Measurements from ENCODE around the gene PTPRG. TPM values are rescaled to one million over a fixed set of nuclear protein-coding genes. Genes with fewer than 3 reads are reported as not detected.

Gene PTPRG
- total RNA-seq, 4 donors from 2014 or later = 21.1 to 54.2 (median 30.6) TPM

- H3K9me3 ChIP-seq = no peaks in the 10 kb centered on the region
- in situ Hi-C loops (cut with MboI; ENCODE audit: low sequenced_read_pairs in 4 of 4) (loop anchor here in 1 of 4 donors (25.0 kb wide), 1 partner anchor 382 kb away; the partner anchor contains the start of gene PTPRG), intact Hi-C loops (cut with DNase I; ENCODE audit: low total_unique reads) (no loop called here)
- no peak for TF ChIP-seq POLR2A (IDR thresholded peaks at IDR 0.05)
- H3K4me3 ChIP-seq = no peak overlapping the region
- no peaks in the 10 kb centered on the region for H3K36me3 ChIP-seq
- peaks cover 26 to 40% of the 10 kb centered on the region in 2 donors for H3K4me1 ChIP-seq
- DNase-seq = no peak
- no peak for ATAC-seq
- H3K27ac ChIP-seq = no peak overlapping the region
- H3K27me3 ChIP-seq = no peaks in the 10 kb centered on the region
Measured at GRCh38 chr3:61944726-61945125, 383.4 kb downstream of the PTPRG start.

- TF ChIP-seq CTCF (IDR thresholded peaks at IDR 0.05 in 4 of 5, conservative IDR thresholded peaks at IDR 0.05 in 1 of 5) (no peak), POLR2A (IDR thresholded peaks at IDR 0.05) (no peak)
- DNase-seq (no peak), ATAC-seq (no peak)
- in situ Hi-C loops (cut with MboI; ENCODE audit: low sequenced_read_pairs in 4 of 4) (loop anchor here in 1 of 4 donors (25.0 kb wide), 1 partner anchor 383 kb away; the partner anchor contains the start of gene PTPRG), intact Hi-C loops (cut with DNase I; ENCODE audit: low total_unique reads) (no loop called here)
- Histone ChIP-seq H3K36me3 (no peaks in the 10 kb centered on the region), H3K9me3 (no peaks in the 10 kb centered on the region), H3K27me3 (no peaks in the 10 kb centered on the region), H3K4me1 (peaks cover 32 to 38% of the 10 kb centered on the region in 2 donors), H3K4me3 (no peak overlapping the region), H3K27ac (no peak overlapping the region)
Measured at GRCh38 chr3:61945657-61946056, 384.3 kb downstream of the PTPRG start.

GRCh38 chr3:61946570-61947324 lies 385.4 kb downstream of the PTPRG start:
- no peaks in the 10 kb centered on the region for H3K27me3 ChIP-seq
- TF ChIP-seq CTCF (IDR thresholded peaks at IDR 0.05 in 4 of 5, conservative IDR thresholded peaks at IDR 0.05 in 1 of 5) = no peak
- no peak for TF ChIP-seq POLR2A (IDR thresholded peaks at IDR 0.05)
- intact Hi-C loops (cut with DNase I; ENCODE audit: low total_unique reads) (no loop called here), in situ Hi-C loops (cut with MboI; ENCODE audit: low sequenced_read_pairs in 4 of 4) (loop anchor here in 1 of 4 donors (25.0 kb wide), 1 partner anchor 384 kb away; the partner anchor contains the start of gene PTPRG)
- no peaks in the 10 kb centered on the region for H3K36me3 ChIP-seq
- H3K4me3 ChIP-seq = no peak overlapping the region
- no peak overlapping the region for H3K27ac ChIP-seq
- ATAC-seq (no peak), DNase-seq (no peak)
- H3K4me1 ChIP-seq = peaks cover 32 to 38% of the 10 kb centered on the region in 2 donors
- H3K9me3 ChIP-seq = no peaks in the 10 kb centered on the region

- Histone ChIP-seq H3K27ac (no peak overlapping the region), H3K36me3 (no peaks in the 10 kb centered on the region)
- intact Hi-C loops (cut with DNase I; ENCODE audit: low total_unique reads) = no loop called here
Measured at GRCh38 chr3:61947456-61947855, 386.1 kb downstream of the PTPRG start.

More at GRCh38 chr3:61947456-61947855, 386.1 kb downstream of the PTPRG start:
- TF ChIP-seq POLR2A (IDR thresholded peaks at IDR 0.05) (no peak), CTCF (IDR thresholded peaks at IDR 0.05 in 4 of 5, conservative IDR thresholded peaks at IDR 0.05 in 1 of 5) (no peak)
- Histone ChIP-seq H3K27me3 (no peaks in the 10 kb centered on the region), H3K4me3 (no peak overlapping the region), H3K9me3 (no peaks in the 10 kb centered on the region), H3K4me1 (peaks cover 36 to 43% of the 10 kb centered on the region in 2 donors)
- ATAC-seq (no peak), DNase-seq (no peak)
- in situ Hi-C loops (cut with MboI; ENCODE audit: low sequenced_read_pairs in 4 of 4) = loop anchor here in 1 of 4 donors (25.0 kb wide), 1 partner anchor 385 kb away; the partner anchor contains the start of gene PTPRG
